HUDEP-2 (cell line): ENCODE results near the gene KRTAP1-1.
"Not testable (repeated sequence)": the region's sequence is repeated elsewhere in the genome, so short reads cannot be mapped to it uniquely, and the experiment has no call there.

Source experiments
- DNase-seq, 76 experiments: peaks; one replicate each; lab custom pipeline; 2025; ENCODE audit not compliant: unreplicated experiment in 76 of 76; lab: John Stamatoyannopoulos, UW

The KRTAP1-1 gene

GRCh38 chr17:41058741-41059140 is 17.5 kb upstream of the KRTAP1-1 start:
- DNase-seq = no peak

GRCh38 chr17:41057547-41057946 is 16.3 kb upstream of the KRTAP1-1 start:
- DNase-seq = no peak

GRCh38 chr17:41055130-41055529 is 13.9 kb upstream of the KRTAP1-1 start, which contains the start of gene KRTAP2-2:
KRTAP2-2 (minus strand) TSS chr17:41055230; CDS start chr17:41055211, 19 bp downstream.
- not testable (repeated sequence) for DNase-seq

GRCh38 chr17:41054556-41054955 is 13.3 kb upstream of the KRTAP1-1 start:
- not testable (repeated sequence) for DNase-seq

- no peak for DNase-seq
These were observed 12.8 kb upstream of the KRTAP1-1 start for GRCh38 chr17:41054025-41054424.

GRCh38 chr17:41052566-41052965 is 11.3 kb upstream of the KRTAP1-1 start:
- no peak for DNase-seq

- DNase-seq = no peak
These were observed 7.9 kb upstream of the KRTAP1-1 start for GRCh38 chr17:41049110-41049509.

GRCh38 chr17:41048441-41048840 is 7.2 kb upstream of the KRTAP1-1 start:
- no peak for DNase-seq

GRCh38 chr17:41046735-41047465 is 5.7 kb upstream of the KRTAP1-1 start, which contains the start of gene KRTAP2-1:
KRTAP2-1 (minus strand) TSS chr17:41047316; CDS start chr17:41047267, 49 bp downstream.
- DNase-seq = not testable (repeated sequence)

- no peak for DNase-seq
These were observed 1.7 kb upstream of the KRTAP1-1 start for GRCh38 chr17:41042953-41043352.

GRCh38 chr17:41037853-41038350 is 3.3 kb downstream of the KRTAP1-1 start:
- no peak for DNase-seq

GRCh38 chr17:41034346-41034935 is 6.8 kb downstream of the KRTAP1-1 start, which contains the start of gene KRTAP1-3:
KRTAP1-3 (minus strand) TSS chr17:41034874; CDS start chr17:41034821, 53 bp downstream.
- not testable (repeated sequence) for DNase-seq

- no peak for DNase-seq
These were observed 11.5 kb downstream of the KRTAP1-1 start, which contains the start of gene KRTAP1-4 for GRCh38 chr17:41029633-41030245. KRTAP1-4 (minus strand) TSS chr17:41030195; CDS start chr17:41030078, 117 bp downstream.

GRCh38 chr17:41026715-41027471 is 14.4 kb downstream of the KRTAP1-1 start, which contains the start of gene KRTAP1-5:
KRTAP1-5 (minus strand) TSS chr17:41027208; CDS start chr17:41027155, 53 bp downstream.
- no peak for DNase-seq

- no peak for DNase-seq
These were observed 16.6 kb downstream of the KRTAP1-1 start for GRCh38 chr17:41024697-41025096.

GRCh38 chr17:41020336-41020735 is 20.9 kb downstream of the KRTAP1-1 start:
- no peak for DNase-seq

- DNase-seq = no peak
These were observed 21.8 kb downstream of the KRTAP1-1 start for GRCh38 chr17:41019415-41019814.

GRCh38 chr17:41018541-41018940 is 22.7 kb downstream of the KRTAP1-1 start:
- no peak for DNase-seq

- no peak for DNase-seq
These were observed 24.6 kb downstream of the KRTAP1-1 start for GRCh38 chr17:41016578-41017215.

- no peak for DNase-seq
These were observed 25.8 kb downstream of the KRTAP1-1 start for GRCh38 chr17:41015454-41015853.
